WTC11 (cell line): ENCODE data around the gene CLECL1. TPM values are rescaled to one million over a fixed set of nuclear protein-coding genes. Genes with fewer than 3 reads are reported as not detected.

ENCODE experiments used
- ATAC-seq: fragments of 200-7000 bp; cut with Tn5 transposase; 2 replicates; pipeline ENCODE4 v1.10.0; 2021; ENCODE audit warnings: mild to moderate bottlenecking, moderate library complexity
- CTCF ChIA-PET: fragments of 300-600 bp; sonication (Branson Sonifier 250); formaldehyde crosslinking; loops from one replicate; lab custom pipeline; 2021; ENCODE audit warnings: antibody characterized with exemption; lab: Charles Lee
- POLR2A ChIA-PET: fragments of 350-600 bp; sonication (Branson Sonifier 250); formaldehyde crosslinking; loops from one replicate; lab custom pipeline; 2021; ENCODE audit warnings: antibody characterized with exemption; lab: Charles Lee
- DNase-seq: peaks from one replicate; pipeline ENCODE4 v3.0.0; 2021; ENCODE audit warnings: low spot score
- H3K27ac Mint-ChIP-seq: 2 replicates; pipeline ENCODE4 v1.8.0; 2021; ENCODE audit warnings: mixed read lengths
- H3K27me3 Mint-ChIP-seq: 2 replicates; pipeline ENCODE4 v1.8.0; 2021; ENCODE audit warnings: low read depth, mild to moderate bottlenecking, moderate library complexity, mixed read lengths
- H3K36me3 Mint-ChIP-seq: 2 replicates; pipeline ENCODE4 v1.8.0; 2021; ENCODE audit warnings: mixed read lengths
- H3K4me1 Mint-ChIP-seq: 2 replicates; pipeline ENCODE4 v1.8.0; 2022; ENCODE audit warnings: mixed read lengths
- H3K4me3 Mint-ChIP-seq: 2 replicates; pipeline ENCODE4 v1.8.0; 2021; ENCODE audit warnings: mild to moderate bottlenecking, moderate library complexity, mixed read lengths
- H3K9me3 Mint-ChIP-seq: 2 replicates; pipeline ENCODE4 v1.8.0; 2021; ENCODE audit warnings: mixed read lengths
- CREM ChIP-seq: sonication (generic); formaldehyde crosslinking; IDR thresholded peaks from 2 replicates; pipeline ENCODE4 v1.8.1; 2022; ENCODE audit warnings: mild to moderate bottlenecking, missing genetic modification reagents, moderate library complexity
- ESRRA ChIP-seq: sonication (generic); formaldehyde crosslinking; IDR thresholded peaks from 2 replicates; pipeline ENCODE4 v1.8.1; 2022; ENCODE audit warnings: mild to moderate bottlenecking, missing genetic modification reagents, borderline replicate concordance
- FOXJ3 ChIP-seq: sonication (generic); formaldehyde crosslinking; IDR thresholded peaks from 2 replicates; pipeline ENCODE4 v1.9.0; 2021; ENCODE audit warnings: missing genetic modification reagents, mild to moderate bottlenecking, borderline replicate concordance
- FOXK1 ChIP-seq: sonication (generic); formaldehyde crosslinking; IDR thresholded peaks from 2 replicates; pipeline ENCODE4 v1.8.0; 2022; ENCODE audit warnings: mild to moderate bottlenecking, moderate library complexity, missing genetic modification reagents
- NFYB ChIP-seq: sonication (generic); formaldehyde crosslinking; conservative IDR thresholded peaks from 2 replicates; pipeline ENCODE4 v1.8.0; 2022; ENCODE audit warnings: low read depth, missing genetic modification reagents
- NR1H2 ChIP-seq: sonication (generic); formaldehyde crosslinking; IDR thresholded peaks from 2 replicates; pipeline ENCODE4 v1.9.0; 2021; ENCODE audit warnings: mild to moderate bottlenecking, moderate library complexity, missing genetic modification reagents
- RORB ChIP-seq: fragments of 250-450 bp; sonication (Bioruptor Pico); IDR thresholded peaks from 2 replicates; pipeline ENCODE4 v1.9.0; 2021; ENCODE audit warnings: mild to moderate bottlenecking
- SMAD4 ChIP-seq: sonication (generic); formaldehyde crosslinking; IDR thresholded peaks from 2 replicates; pipeline ENCODE4 v1.8.0; 2022; ENCODE audit warnings: mild to moderate bottlenecking, missing genetic modification reagents
- TCF7 ChIP-seq: sonication (generic); formaldehyde crosslinking; IDR thresholded peaks from 2 replicates; pipeline ENCODE4 v1.8.0; 2022; ENCODE audit warnings: mild to moderate bottlenecking, low read depth, missing genetic modification reagents, moderate library complexity
- ZNF121 ChIP-seq: sonication (generic); formaldehyde crosslinking; IDR thresholded peaks from 2 replicates; pipeline ENCODE4 v1.8.0; 2023; ENCODE audit warnings: missing genetic modification reagents
- ZNF138 ChIP-seq: sonication (generic); formaldehyde crosslinking; conservative IDR thresholded peaks from 2 replicates; pipeline ENCODE4 v1.8.1; 2022; ENCODE audit warnings: mild to moderate bottlenecking, moderate library complexity, missing genetic modification reagents
- ZNF263 ChIP-seq: sonication (generic); formaldehyde crosslinking; IDR thresholded peaks from 2 replicates; pipeline ENCODE4 v1.8.1; 2022; ENCODE audit warnings: low read depth, mild to moderate bottlenecking, moderate library complexity, missing genetic modification reagents
- ZNF416 ChIP-seq: fragments of 250-450 bp; sonication (Bioruptor Pico); IDR thresholded peaks from 2 replicates; pipeline ENCODE4 v1.9.0; 2021; ENCODE audit warnings: mild to moderate bottlenecking, inconsistent platforms
- total RNA-seq: library from RNA; stranded (reverse); gene quantifications from 3 replicates; pipeline ENCODE4 v1.2.3, GENCODE V29; 2021
- TF ChIP-seq, protein P1 (sequence below): sonication (generic); formaldehyde crosslinking; conservative IDR thresholded peaks from 2 replicates; pipeline ENCODE4 v1.8.1; 2023; ENCODE audit warnings: mild to moderate bottlenecking, low read depth, missing genetic modification reagents, moderate library complexity
- TF ChIP-seq, protein P2 (sequence below): sonication (generic); formaldehyde crosslinking; IDR thresholded peaks from 2 replicates; pipeline ENCODE4 v1.8.0; 2022; ENCODE audit warnings: mild to moderate bottlenecking, missing genetic modification reagents
- TF ChIP-seq, protein P3 (sequence below): sonication (generic); formaldehyde crosslinking; IDR thresholded peaks from 2 replicates; pipeline ENCODE4 v1.8.1; 2022; ENCODE audit warnings: mild to moderate bottlenecking, missing genetic modification reagents, moderate library complexity, borderline replicate concordance
- TF ChIP-seq, protein P4 (sequence below): sonication (generic); formaldehyde crosslinking; IDR thresholded peaks from 2 replicates; pipeline ENCODE4 v1.8.1; 2023; ENCODE audit warnings: mild to moderate bottlenecking, missing genetic modification reagents

The CLECL1 gene
- total RNA-seq, 1 experiment from 2014 or later = not detected

DNA sequence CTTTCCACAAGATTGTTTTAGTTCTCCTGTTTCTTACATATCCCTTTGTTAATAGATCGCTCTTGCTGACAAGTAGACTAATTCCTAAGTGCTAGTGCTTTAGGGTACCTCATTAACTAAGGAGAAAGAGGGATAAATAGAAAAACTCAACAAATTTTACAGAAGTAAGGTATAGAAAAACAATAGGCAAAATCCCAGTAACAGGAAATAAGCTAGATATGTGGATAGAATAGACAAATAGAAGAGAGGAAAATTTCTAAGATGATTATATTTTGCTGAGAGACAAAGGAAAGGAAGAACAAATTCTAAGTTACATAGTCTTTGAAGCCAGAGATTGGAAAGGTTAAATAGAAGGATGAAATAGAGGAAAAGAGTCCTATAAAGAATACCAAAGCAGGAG lies 26.8 kb upstream of the CLECL1 start:
- CTCF ChIA-PET = interaction anchor here (1.0 to 2.0 kb wide), 3 partner anchors 9 to 17 kb away, joined by 3 to 5 read pairs (median 5); no protein-coding TSS in a partner anchor
- Mint-ChIP-seq H3K4me3 (no peak overlapping the region), H3K4me1 (peaks cover 9% of the 10 kb centered on the region), H3K9me3 (no peaks in the 10 kb centered on the region), H3K27ac (no peak overlapping the region), H3K36me3 (no peaks in the 10 kb centered on the region), H3K27me3 (no peaks in the 10 kb centered on the region)
- POLR2A ChIA-PET = no interaction called here
- DNase-seq (no peak), ATAC-seq (no peak)
- TF ChIP-seq, protein P1, sequence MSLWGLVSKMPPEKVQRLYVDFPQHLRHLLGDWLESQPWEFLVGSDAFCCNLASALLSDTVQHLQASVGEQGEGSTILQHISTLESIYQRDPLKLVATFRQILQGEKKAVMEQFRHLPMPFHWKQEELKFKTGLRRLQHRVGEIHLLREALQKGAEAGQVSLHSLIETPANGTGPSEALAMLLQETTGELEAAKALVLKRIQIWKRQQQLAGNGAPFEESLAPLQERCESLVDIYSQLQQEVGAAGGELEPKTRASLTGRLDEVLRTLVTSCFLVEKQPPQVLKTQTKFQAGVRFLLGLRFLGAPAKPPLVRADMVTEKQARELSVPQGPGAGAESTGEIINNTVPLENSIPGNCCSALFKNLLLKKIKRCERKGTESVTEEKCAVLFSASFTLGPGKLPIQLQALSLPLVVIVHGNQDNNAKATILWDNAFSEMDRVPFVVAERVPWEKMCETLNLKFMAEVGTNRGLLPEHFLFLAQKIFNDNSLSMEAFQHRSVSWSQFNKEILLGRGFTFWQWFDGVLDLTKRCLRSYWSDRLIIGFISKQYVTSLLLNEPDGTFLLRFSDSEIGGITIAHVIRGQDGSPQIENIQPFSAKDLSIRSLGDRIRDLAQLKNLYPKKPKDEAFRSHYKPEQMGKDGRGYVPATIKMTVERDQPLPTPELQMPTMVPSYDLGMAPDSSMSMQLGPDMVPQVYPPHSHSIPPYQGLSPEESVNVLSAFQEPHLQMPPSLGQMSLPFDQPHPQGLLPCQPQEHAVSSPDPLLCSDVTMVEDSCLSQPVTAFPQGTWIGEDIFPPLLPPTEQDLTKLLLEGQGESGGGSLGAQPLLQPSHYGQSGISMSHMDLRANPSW = no peak
- TF ChIP-seq, protein P2, sequence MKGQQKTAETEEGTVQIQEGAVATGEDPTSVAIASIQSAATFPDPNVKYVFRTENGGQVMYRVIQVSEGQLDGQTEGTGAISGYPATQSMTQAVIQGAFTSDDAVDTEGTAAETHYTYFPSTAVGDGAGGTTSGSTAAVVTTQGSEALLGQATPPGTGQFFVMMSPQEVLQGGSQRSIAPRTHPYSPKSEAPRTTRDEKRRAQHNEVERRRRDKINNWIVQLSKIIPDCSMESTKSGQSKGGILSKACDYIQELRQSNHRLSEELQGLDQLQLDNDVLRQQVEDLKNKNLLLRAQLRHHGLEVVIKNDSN (CRISPR knock-in tag) = no peak
- no peak for TF ChIP-seq CREM (CRISPR knock-in tag)

DNA sequence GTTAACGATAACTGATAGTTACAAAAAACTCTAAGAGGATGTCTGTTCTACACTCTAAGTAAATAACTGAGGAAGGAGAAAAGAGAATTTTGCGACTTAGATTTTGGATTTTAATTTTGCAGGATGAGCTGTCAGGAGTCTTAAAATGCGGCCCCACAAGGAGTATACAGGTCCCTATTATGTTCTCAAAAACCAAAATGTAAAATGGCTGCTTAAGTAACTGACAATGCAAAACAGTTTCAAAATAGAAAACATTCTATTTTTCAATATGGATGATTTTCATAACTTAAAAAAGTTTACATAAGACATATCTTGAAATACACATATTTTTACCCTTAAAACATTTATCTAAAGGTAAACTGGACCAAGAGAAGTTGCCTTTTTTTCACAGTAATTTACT lies 25.2 kb upstream of the CLECL1 start:
- Mint-ChIP-seq H3K36me3 (no peaks in the 10 kb centered on the region), H3K4me1 (peaks cover 11% of the 10 kb centered on the region), H3K27me3 (no peaks in the 10 kb centered on the region), H3K4me3 (no peak overlapping the region), H3K9me3 (no peaks in the 10 kb centered on the region), H3K27ac (no peak overlapping the region)
- TF ChIP-seq NR1H2 (CRISPR knock-in tag) (no peak), ZNF121 (CRISPR knock-in tag) (no peak)
- DNase-seq (no peak), ATAC-seq (no peak)
- CTCF ChIA-PET = interaction anchor here (1.5 to 1.6 kb wide), 2 partner anchors 39 to 395 kb away, joined by 3 to 7 read pairs; no protein-coding TSS in a partner anchor
- POLR2A ChIA-PET = no interaction called here

DNA sequence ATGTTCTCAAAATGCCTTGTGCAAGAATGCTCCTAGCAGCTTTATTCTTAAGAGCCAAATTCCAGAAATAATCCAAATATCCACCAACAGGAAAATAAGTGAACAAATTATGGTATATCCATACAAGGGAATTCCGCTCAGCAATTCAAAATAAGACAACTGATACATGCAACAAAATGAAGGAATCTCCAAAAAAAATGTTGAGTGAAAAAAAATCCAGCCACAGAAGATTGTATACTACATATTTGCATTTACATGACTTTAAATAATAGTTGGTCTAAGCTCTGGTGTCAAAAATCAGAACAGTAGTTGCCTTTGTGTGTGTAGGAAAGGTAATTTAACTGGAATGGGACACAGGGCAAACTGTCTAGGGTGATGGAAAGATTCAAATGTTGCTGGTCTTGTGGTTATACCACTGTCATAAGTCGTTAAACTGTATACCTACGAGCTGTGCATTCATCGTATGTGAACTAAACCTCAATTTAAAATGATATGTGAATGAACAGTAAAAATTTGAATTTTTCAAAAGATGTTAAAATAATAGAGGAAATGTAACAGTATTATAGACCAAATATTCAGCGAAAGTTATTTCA lies 24.6 kb upstream of the CLECL1 start:
- no peaks in the 10 kb centered on the region for H3K27me3 Mint-ChIP-seq
- TF ChIP-seq ESRRA (CRISPR knock-in tag) (no peak), SMAD4 (CRISPR knock-in tag) (no peak), TCF7 (CRISPR knock-in tag) (no peak), FOXK1 (CRISPR knock-in tag) (no peak), NFYB (CRISPR knock-in tag) (no peak), NR1H2 (CRISPR knock-in tag) (no peak), ZNF416 (no peak), ZNF138 (CRISPR knock-in tag) (no peak), FOXJ3 (no peak), ZNF263 (no peak), RORB (CRISPR knock-in tag) (no peak)
- TF ChIP-seq, protein P3, sequence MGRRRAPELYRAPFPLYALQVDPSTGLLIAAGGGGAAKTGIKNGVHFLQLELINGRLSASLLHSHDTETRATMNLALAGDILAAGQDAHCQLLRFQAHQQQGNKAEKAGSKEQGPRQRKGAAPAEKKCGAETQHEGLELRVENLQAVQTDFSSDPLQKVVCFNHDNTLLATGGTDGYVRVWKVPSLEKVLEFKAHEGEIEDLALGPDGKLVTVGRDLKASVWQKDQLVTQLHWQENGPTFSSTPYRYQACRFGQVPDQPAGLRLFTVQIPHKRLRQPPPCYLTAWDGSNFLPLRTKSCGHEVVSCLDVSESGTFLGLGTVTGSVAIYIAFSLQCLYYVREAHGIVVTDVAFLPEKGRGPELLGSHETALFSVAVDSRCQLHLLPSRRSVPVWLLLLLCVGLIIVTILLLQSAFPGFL (CRISPR knock-in tag) = no peak
- TF ChIP-seq, protein P4, sequence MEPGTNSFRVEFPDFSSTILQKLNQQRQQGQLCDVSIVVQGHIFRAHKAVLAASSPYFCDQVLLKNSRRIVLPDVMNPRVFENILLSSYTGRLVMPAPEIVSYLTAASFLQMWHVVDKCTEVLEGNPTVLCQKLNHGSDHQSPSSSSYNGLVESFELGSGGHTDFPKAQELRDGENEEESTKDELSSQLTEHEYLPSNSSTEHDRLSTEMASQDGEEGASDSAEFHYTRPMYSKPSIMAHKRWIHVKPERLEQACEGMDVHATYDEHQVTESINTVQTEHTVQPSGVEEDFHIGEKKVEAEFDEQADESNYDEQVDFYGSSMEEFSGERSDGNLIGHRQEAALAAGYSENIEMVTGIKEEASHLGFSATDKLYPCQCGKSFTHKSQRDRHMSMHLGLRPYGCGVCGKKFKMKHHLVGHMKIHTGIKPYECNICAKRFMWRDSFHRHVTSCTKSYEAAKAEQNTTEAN (CRISPR knock-in tag) = no peak
- POLR2A ChIA-PET = no interaction called here
- H3K9me3 Mint-ChIP-seq = no peaks in the 10 kb centered on the region
- no peak overlapping the region for H3K4me3 Mint-ChIP-seq
- H3K36me3 Mint-ChIP-seq = no peaks in the 10 kb centered on the region
- CTCF ChIA-PET = interaction anchor here (1.5 to 3.7 kb wide), 3 partner anchors 40 to 396 kb away, joined by 3 to 22 read pairs (median 7); no protein-coding TSS in a partner anchor
- ATAC-seq (no peak), DNase-seq (no peak)
- peaks cover 11% of the 10 kb centered on the region for H3K4me1 Mint-ChIP-seq
- H3K27ac Mint-ChIP-seq = no peak overlapping the region
